Measurements from ENCODE around the gene CALB2.

DNA sequence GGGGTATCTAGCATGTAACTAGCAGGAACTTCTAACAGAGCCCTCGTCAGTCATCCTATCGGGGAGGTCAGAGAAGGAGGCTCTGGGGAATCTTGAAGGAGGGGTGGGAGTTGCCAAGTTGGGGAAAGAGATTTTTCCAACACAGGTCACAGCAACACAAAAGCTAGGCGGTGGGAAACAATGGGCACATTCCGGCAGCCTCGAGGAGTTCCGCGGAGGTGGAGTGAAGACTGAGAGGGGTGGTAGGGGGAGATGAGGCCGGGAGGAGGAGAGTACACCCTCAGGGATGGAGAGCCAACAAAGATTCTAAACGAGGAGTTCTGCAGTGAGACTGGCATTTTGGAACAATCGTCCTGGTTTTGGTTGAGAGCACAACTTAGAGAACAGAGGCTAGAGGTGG, 13.5 kb upstream of the CALB2 start:
- TF ChIP-seq, protein P1, sequence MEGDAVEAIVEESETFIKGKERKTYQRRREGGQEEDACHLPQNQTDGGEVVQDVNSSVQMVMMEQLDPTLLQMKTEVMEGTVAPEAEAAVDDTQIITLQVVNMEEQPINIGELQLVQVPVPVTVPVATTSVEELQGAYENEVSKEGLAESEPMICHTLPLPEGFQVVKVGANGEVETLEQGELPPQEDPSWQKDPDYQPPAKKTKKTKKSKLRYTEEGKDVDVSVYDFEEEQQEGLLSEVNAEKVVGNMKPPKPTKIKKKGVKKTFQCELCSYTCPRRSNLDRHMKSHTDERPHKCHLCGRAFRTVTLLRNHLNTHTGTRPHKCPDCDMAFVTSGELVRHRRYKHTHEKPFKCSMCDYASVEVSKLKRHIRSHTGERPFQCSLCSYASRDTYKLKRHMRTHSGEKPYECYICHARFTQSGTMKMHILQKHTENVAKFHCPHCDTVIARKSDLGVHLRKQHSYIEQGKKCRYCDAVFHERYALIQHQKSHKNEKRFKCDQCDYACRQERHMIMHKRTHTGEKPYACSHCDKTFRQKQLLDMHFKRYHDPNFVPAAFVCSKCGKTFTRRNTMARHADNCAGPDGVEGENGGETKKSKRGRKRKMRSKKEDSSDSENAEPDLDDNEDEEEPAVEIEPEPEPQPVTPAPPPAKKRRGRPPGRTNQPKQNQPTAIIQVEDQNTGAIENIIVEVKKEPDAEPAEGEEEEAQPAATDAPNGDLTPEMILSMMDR (IDR thresholded peaks at IDR 0.05): no peak
- no peak for TF ChIP-seq EZH2 (IDR thresholded peaks at IDR 0.05; ENCODE audit: borderline replicate concordance, insufficient read depth, low read depth, low read length, poor library complexity, severe bottlenecking)
